IMR-90 (cell line): Measurements from ENCODE around the gene OSBPL2. TPM values are rescaled to one million over a fixed set of nuclear protein-coding genes. Genes with fewer than 3 reads are reported as not detected.
A peak's percentile ranks its signal among the peaks of the same experiment; 100 is the strongest.

Experiments
- ATAC-seq: fragments of 200-7000 bp; cut with Tn5 transposase; 2 replicates; pipeline ENCODE4 v1.9.1; 2020; ENCODE audit warnings: low read depth, mild to moderate bottlenecking, moderate library complexity
- BruUV-seq: library from RNA; stranded (reverse); fragments of 400-500 nt; replicated peaks from 2 replicates; lab custom pipeline; 2021; lab: Mats Ljungman, UMichigan
- CTCF ChIA-PET: fragments of 300-600 bp; formaldehyde crosslinking; extraction: SDS; loops from one replicate; lab custom pipeline; 2021; ENCODE audit warnings: antibody characterized with exemption; lab: Yijun Ruan, JAX
- POLR2A ChIA-PET: fragments of 300-600 bp; sonication (Branson Sonifier 250); formaldehyde crosslinking; loops from one replicate; lab custom pipeline; 2022; ENCODE audit warnings: antibody characterized with exemption; ENCODE audit not compliant: unreplicated experiment; lab: Charles Lee
- DNase-seq: peaks from one replicate; pipeline ENCODE4 v3.0.0; 2013
- H2AFZ ChIP-seq: replicated peaks from 2 replicates; pipeline ENCODE3; 2013; ENCODE audit warnings: low read length, mild to moderate bottlenecking; ENCODE audit not compliant: poor library complexity
- H2AK5ac ChIP-seq: 2 replicates; pipeline ENCODE4 v1.6.1; 2013; ENCODE audit warnings: low read depth, low read length, inconsistent platforms
- H2AK9ac ChIP-seq: replicated peaks from 2 replicates; pipeline ENCODE3; 2013; ENCODE audit warnings: mild to moderate bottlenecking, low read depth, low read length, moderate library complexity; ENCODE audit not compliant: poor library complexity
- H2BK120ac ChIP-seq: 2 replicates; pipeline ENCODE4 v1.6.1; 2013; ENCODE audit warnings: low read depth, low read length, inconsistent platforms
- H2BK15ac ChIP-seq: 3 replicates; pipeline ENCODE4 v1.6.1; 2013; ENCODE audit warnings: low read depth, low read length, inconsistent platforms
- H2BK20ac ChIP-seq: 2 replicates; pipeline ENCODE4 v1.6.1; 2013; ENCODE audit warnings: low read depth, mild to moderate bottlenecking, inconsistent platforms, low read length, moderate library complexity
- H2BK5ac ChIP-seq: 2 replicates; pipeline ENCODE4 v1.6.1; 2013; ENCODE audit warnings: mild to moderate bottlenecking, low read depth, low read length, inconsistent platforms; ENCODE audit not compliant: poor library complexity, severe bottlenecking
- H3K14ac ChIP-seq: replicated peaks from 2 replicates; pipeline ENCODE4 v1.6.1; 2013; ENCODE audit warnings: low read depth, low read length, inconsistent platforms
- H3K18ac ChIP-seq: 2 replicates; pipeline ENCODE4 v1.6.1; 2013; ENCODE audit warnings: low read depth, low read length, control low read depth
- H3K23ac ChIP-seq: 2 replicates; pipeline ENCODE4 v1.6.1; 2013; ENCODE audit warnings: low read depth, low read length, inconsistent platforms
- H3K27ac ChIP-seq: 2 replicates; pipeline ENCODE4 v1.5.1; 2013; ENCODE audit warnings: mild to moderate bottlenecking, control low read depth, low read length; ENCODE audit not compliant: insufficient read depth
- H3K27me3 ChIP-seq: 2 replicates; pipeline ENCODE4 v1.6.1; 2013; ENCODE audit warnings: low read length; ENCODE audit not compliant: control insufficient read depth, insufficient read depth
- H3K36me3 ChIP-seq: 2 replicates; pipeline ENCODE4 v1.6.1; 2013; ENCODE audit warnings: low read length, mixed read lengths; ENCODE audit not compliant: control insufficient read depth, insufficient read depth
- H3K4ac ChIP-seq: 2 replicates; pipeline ENCODE4 v1.6.1; 2013; ENCODE audit warnings: low read depth, low read length, inconsistent platforms
- H3K4me1 ChIP-seq: 2 replicates; pipeline ENCODE4 v1.6.1; 2013; ENCODE audit warnings: low read length, mixed read lengths; ENCODE audit not compliant: control insufficient read depth, insufficient read depth
- H3K4me2 ChIP-seq: 2 replicates; pipeline ENCODE4 v1.6.1; 2013; ENCODE audit warnings: low read depth, mild to moderate bottlenecking, control low read depth, low read length, moderate library complexity
- H3K4me3 ChIP-seq: 2 replicates; pipeline ENCODE4 v1.5.1; 2013; ENCODE audit warnings: low read depth, mild to moderate bottlenecking, control low read depth, low read length, moderate library complexity; ENCODE audit not compliant: insufficient read depth
- H3K56ac ChIP-seq: 2 replicates; pipeline ENCODE4 v1.6.1; 2013; ENCODE audit warnings: low read length, inconsistent platforms; ENCODE audit not compliant: insufficient read depth; ENCODE audit errors: extremely low read depth
- H3K79me1 ChIP-seq, 2 experiments: 2 replicates each; pipeline ENCODE4 v1.6.1; 2013; ENCODE audit warnings: low read length in 2 of 2, inconsistent platforms in 1 of 2, low read depth in 1 of 2
- H3K9ac ChIP-seq: 2 replicates; pipeline ENCODE4 v1.6.1; 2013; ENCODE audit warnings: low read depth, low read length, control low read depth
- H3K9me1 ChIP-seq: 2 replicates; pipeline ENCODE4 v1.6.1; 2013; ENCODE audit warnings: low read length, inconsistent platforms; ENCODE audit not compliant: insufficient read depth
- H3K9me3 ChIP-seq: 2 replicates; pipeline ENCODE4 v1.6.1; 2013; ENCODE audit warnings: low read length; ENCODE audit not compliant: control insufficient read depth, insufficient read depth
- H4K20me1 ChIP-seq: 2 replicates; pipeline ENCODE4 v1.6.1; 2013; ENCODE audit warnings: low read length, inconsistent platforms; ENCODE audit not compliant: insufficient read depth
- H4K5ac ChIP-seq: 2 replicates; pipeline ENCODE4 v1.6.1; 2013; ENCODE audit warnings: mild to moderate bottlenecking, low read depth, low read length, control low read depth
- H4K8ac ChIP-seq, 2 experiments: 2 replicates each; pipeline ENCODE4 v1.6.1; 2013; ENCODE audit warnings: low read depth in 2 of 2, low read length in 2 of 2, control low read depth in 1 of 2, inconsistent platforms in 1 of 2
- H4K91ac ChIP-seq: 2 replicates; pipeline ENCODE4 v1.6.1; 2013; ENCODE audit warnings: low read depth, low read length, inconsistent platforms; ENCODE audit not compliant: insufficient read depth
- CEBPB ChIP-seq: IDR thresholded peaks from 2 replicates; pipeline ENCODE4 v1.6.1; 2012; ENCODE audit warnings: low read depth, low read length, improper control_type of control experiment
- MXI1 ChIP-seq: IDR thresholded peaks from 2 replicates; pipeline ENCODE4 v1.6.1; 2012; ENCODE audit warnings: low read depth, mild to moderate bottlenecking, low read length, moderate library complexity, borderline replicate concordance
- RFX5 ChIP-seq: IDR thresholded peaks from 2 replicates; pipeline ENCODE4 v1.8.0; 2012; ENCODE audit warnings: low read depth, mild to moderate bottlenecking, low read length, moderate library complexity
- SMC3 ChIP-seq: fragments of 150-350 bp; IDR thresholded peaks from 2 replicates; pipeline ENCODE4 v1.6.1; 2016; ENCODE audit warnings: low read depth, mild to moderate bottlenecking, antibody characterized with exemption, low read length, moderate library complexity
- WGBS, 2 experiments: methylation state at CpG; one replicate each; pipeline versions ENCODE4 v1.1.5 to v1.1.7; 2013; ENCODE audit warnings: missing lambda C conversion rate in 2 of 2; ENCODE audit not compliant: insufficient read length in 1 of 2; ENCODE audit errors: extremely low coverage in 2 of 2; 5-methylcytosine and 5-hydroxymethylcytosine counted together
- dilution Hi-C: fragments of 300-500 bp; cut with HindIII; formaldehyde crosslinking; loops from one replicate; pipeline ENCODE4 v1.14.3; 2018; ENCODE audit warnings: low sequenced_read_pairs; ENCODE audit not compliant: unreplicated experiment
- in situ Hi-C: fragments of 300-500 bp; cut with MboI; formaldehyde crosslinking; loops from 3 replicates; pipeline ENCODE4 v1.14.3; 2019; ENCODE audit warnings: low sequenced_read_pairs, inconsistent platforms, mixed read lengths
- intact Hi-C: fragments of 100-400 bp; cut with micrococcal nuclease; formaldehyde crosslinking; loops from 2 replicates; pipeline ENCODE4 v1.10.0; 2022
- polyA plus RNA-seq, 3 experiments: library from polyadenylated mRNA; depleted of rRNA; stranded (reverse); fragments of >200 nt; gene quantifications; 2 replicates each; pipeline ENCODE4 v1.2.3, GENCODE V29; 2012; ENCODE audit warnings: low replicate concordance in 1 of 3
- total RNA-seq: library from RNA; depleted of rRNA; stranded (reverse); fragments of >200 nt; gene quantifications from 2 replicates; pipeline ENCODE4 v1.2.3, GENCODE V29; 2012

The OSBPL2 gene
- total and polyA plus RNA-seq, 2 of the 4 experiments (the other 2 are of a cell fraction), result 19.3 to 27.6 TPM

- Histone ChIP-seq H3K4me3 (no peak overlapping the region), H2BK15ac (no peak overlapping the region), H2BK120ac (no peak overlapping the region), H3K56ac (no peak overlapping the region), H2AFZ (no peak overlapping the region), H4K5ac (no peak overlapping the region), H2BK20ac (no peak overlapping the region), H3K9me3 (no peaks in the 10 kb centered on the region), H3K4ac (no peak overlapping the region), H3K27ac (no peak overlapping the region), H2AK5ac (no peak overlapping the region), H3K4me1 (no peaks in the 10 kb centered on the region), H2AK9ac (no peak overlapping the region), H3K9me1 (no peaks in the 10 kb centered on the region), H3K14ac (no peak overlapping the region), H4K8ac (no peak overlapping the region), H3K36me3 (peaks cover 43% of the 10 kb centered on the region), H3K23ac (no peak overlapping the region), H2BK5ac (no peak overlapping the region), H3K9ac (no peak overlapping the region), H4K91ac (no peak overlapping the region), H3K27me3 (no peaks in the 10 kb centered on the region), H3K18ac (no peak overlapping the region), H3K4me2 (no peak overlapping the region), H4K20me1 (no peaks in the 10 kb centered on the region), H3K79me1 (no peaks in the 10 kb centered on the region)
- ATAC-seq (peak; percentile 32), DNase-seq (no peak)
- intact Hi-C loops (no loop called here), dilution Hi-C loops (no loop called here), in situ Hi-C loops (no loop called here)
- WGBS, 2 experiments, result 100% methylated on average over 2 of the region's 7 CpGs; no CpG with 5 or more reads in 1 of the 2 experiments
- POLR2A ChIA-PET, result no interaction called here
- BruUV-seq, result no TSS peak
- CTCF ChIA-PET, result no interaction called here
- TF ChIP-seq CEBPB, result no peak
- TF ChIP-seq SMC3, result no peak
- no peak for TF ChIP-seq MXI1
- TF ChIP-seq RFX5, result no peak
Observed at GRCh38 chr20:62321521-62321948, 83.2 kb downstream of the OSBPL2 start.
